ENCODE measurements around the gene LPCAT3.
"Not testable (repeated sequence)": the region's sequence is repeated elsewhere in the genome, so short reads cannot be mapped to it uniquely, and the experiment has no call there.

LPCAT3 gene

DNA sequence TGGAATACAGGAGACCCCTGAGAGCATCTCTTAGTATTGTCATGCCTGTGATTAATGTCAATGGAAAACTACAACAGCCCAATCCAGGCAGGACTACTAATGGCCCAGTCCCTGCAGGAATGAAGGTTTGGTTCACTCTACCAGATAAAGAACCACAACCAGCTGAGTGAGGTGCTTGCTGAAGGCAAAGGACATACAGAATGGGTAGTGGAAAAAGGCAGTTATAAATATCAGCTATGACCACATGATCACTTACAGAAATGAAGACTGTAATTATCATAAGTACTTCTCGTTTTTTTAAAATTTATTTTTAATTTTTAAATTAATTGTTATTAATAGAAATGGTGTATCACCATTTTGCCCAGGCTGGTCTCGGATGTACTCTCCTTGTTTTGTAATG lies 17.2 kb upstream of the LPCAT3 start:
- no peak for DNase-seq

DNA sequence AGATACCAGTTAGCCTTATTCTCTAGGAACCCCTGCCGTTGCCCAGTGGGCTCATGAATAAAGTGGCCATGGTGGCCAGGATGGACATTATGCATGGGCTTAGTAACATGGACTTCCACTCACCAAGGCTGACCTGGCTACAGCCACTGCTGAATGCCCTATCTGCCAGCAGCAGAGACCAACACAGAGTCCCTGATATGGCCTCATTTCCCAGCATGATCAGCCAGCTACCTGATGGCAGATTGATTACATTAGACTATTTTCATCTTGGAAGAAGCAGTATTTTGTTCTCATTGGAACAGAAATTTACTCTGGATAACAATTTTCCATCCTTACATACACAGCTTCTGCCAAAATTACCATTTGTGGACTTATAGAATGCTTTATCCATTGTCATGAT lies 16.2 kb upstream of the LPCAT3 start:
- no peak for DNase-seq

DNA sequence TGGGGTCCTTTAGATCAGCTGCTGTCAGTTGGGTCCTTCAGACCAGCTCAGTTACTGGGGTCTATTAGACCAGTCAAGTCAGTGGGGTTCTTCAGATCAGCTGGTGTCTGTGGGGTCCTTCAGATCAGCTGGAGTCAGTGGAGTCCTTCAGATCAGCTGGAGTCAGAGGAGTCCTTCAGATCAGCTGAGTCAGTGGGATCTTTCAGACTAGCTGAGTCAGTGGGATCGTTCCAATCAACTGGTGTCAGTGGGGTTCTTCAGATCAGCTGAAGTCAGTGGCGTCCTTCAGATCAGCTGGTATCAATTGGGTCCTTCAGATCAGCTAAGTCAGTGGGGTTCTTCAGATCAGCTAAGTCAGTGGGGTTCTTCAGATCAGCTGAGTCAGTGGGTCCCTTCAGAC lies 14.7 kb upstream of the LPCAT3 start:
- DNase-seq = no peak

DNA sequence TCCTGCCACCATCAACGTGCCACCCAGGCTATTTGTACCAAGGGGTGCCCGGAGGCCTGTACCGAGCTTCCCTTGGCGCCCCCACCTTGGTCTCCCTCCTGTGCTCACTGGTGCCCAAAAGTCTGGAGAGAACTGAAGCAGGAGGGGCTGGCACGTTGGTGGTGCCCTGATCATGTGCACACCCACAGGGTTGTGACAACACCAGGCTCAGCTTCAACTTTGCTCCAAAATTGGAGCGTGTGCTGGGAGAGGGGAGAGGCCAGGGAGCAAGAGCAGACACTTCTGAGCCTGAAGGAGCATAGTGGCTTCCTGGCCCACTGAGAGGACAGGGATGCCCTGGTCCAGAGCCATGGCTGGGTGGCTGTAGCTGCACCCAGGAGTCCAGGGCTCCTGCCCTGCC lies 13.0 kb upstream of the LPCAT3 start:
- no peak for DNase-seq

DNA sequence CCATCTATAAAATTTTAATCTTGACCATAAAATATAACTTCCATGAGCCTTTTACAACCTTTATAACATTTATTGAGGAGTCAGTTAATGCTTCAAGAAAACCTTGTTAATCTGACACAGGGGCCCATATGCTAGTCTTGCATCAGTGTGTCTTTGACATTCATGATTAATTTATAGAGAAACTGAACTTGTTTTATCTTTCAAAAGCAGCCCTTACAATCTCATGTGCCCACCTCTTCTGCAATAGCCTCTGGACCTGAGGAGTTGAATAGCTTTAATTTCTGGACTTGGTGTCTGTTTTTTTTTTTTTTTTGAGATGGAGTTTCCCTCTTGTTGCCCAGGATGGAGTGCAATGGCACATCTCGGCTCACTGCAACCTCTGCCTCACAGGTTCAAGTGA lies 8.6 kb upstream of the LPCAT3 start:
- no peak for DNase-seq

DNA sequence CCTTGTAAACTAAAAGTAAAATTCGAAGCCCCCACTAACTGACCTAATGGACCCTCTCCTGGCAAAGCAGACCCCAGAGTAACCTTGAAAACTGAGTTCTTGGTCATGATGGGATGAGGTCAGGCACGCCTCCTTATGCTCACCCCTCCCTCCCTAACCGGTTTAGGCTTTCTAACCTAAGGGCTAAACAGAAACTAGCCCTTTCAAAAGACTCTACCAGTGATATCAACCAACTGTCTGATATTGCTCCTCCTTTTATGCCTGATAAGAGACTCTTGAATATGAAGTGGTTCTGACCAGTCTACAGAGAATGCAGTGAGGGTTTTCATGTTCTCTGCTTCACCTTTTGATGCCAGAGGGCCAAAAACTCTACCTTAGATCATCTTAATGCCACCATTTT lies 4.8 kb upstream of the LPCAT3 start:
- no peak for DNase-seq

DNA sequence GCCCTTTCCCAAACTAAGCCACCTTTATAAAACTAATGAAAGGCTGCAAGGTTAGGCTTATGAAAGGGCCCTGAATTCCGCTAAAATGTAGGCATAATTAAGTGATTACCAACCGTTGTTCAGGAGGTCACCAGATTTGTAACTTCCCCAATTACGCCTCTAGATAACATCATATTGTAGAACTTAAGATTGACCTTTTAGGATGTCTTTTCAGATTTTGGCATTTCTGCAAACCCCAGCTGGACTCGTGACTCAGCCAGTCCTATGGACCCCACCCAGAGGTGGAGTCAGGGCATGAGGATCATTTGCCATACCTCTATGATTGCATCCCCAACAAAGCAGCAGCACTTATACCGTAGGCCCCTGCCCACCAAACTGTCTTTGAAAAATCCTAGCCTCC lies 3.7 kb upstream of the LPCAT3 start:
- peak; percentile 30 for DNase-seq

DNA sequence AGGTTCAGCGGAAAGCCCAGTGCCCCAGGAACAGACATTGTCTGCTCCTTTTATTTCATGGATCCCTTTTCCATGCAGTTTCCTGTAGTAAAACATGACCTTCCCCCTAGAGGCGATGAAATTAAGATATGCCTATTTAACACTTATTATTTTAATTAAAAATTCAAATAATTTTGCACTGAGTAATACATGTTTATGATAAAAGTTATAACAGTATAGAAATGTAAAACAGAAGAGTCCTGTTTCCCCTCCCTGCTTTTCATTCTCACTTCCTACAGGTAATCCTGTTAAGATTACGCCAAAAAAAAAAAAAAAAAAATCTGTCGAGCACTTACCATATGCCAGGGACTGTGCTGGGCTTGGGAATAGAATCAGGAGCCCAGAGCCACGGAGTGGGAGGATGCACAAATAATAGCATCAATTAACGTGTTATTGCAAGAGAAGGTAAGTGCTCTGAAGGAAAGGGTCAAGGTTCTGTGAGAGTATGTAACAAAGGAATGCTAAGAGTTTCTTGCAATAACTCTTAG lies 830 bp upstream of the LPCAT3 start:
- DNase-seq = no peak

DNA sequence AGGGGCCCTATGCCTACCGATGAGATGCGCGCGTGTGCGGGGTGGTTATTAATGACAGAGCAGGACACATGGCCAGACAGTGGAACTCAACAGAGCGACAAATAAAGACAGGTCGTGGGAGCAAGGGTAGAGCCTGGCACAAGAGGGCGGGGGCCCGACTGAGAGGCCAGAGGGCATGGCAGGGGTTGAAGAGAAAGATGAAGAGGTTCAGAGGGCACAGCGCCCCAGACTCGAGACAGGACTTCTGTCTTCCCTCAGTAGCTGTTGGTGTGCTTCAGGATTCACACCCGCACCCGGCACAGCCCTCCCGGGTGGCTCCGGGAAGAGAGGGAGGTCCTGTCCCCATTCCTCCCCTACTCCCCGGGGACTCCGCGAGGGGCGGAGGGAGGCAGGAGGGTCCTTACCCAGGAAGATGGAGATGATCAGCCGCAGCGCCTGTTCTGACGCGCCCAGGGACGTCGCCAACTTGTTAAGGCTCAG lies 366 bp downstream of the LPCAT3 start:
- DNase-seq = no peak

DNA sequence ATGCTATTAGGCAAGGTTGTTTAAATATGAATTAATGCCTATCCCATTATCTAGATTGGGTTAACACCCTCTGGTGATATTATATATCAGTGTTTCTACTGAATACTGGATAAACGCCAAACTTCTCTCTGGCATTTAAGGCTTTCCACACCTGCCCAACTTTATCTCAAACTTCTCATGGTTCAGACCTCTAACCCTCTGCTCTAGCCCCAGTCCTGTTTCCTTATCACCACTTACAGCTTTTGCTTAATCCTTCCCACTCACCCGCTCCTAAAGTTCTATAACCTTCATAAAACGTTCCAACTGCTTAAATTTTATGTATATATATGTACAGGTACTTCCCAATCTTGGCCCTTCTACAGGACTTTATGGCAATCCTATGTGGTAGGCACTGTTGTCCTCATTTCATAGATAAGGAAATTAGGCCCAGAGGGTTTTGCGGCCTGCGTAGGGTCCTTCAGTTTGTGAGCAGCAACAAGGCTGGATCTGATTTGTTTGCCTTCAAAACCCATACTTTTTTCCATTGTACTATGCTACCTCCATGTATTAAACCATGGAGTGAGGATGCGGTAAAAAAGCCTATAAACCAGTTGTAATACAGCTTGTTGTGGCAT lies 1.2 kb downstream of the LPCAT3 start:
- DNase-seq = no peak

DNA sequence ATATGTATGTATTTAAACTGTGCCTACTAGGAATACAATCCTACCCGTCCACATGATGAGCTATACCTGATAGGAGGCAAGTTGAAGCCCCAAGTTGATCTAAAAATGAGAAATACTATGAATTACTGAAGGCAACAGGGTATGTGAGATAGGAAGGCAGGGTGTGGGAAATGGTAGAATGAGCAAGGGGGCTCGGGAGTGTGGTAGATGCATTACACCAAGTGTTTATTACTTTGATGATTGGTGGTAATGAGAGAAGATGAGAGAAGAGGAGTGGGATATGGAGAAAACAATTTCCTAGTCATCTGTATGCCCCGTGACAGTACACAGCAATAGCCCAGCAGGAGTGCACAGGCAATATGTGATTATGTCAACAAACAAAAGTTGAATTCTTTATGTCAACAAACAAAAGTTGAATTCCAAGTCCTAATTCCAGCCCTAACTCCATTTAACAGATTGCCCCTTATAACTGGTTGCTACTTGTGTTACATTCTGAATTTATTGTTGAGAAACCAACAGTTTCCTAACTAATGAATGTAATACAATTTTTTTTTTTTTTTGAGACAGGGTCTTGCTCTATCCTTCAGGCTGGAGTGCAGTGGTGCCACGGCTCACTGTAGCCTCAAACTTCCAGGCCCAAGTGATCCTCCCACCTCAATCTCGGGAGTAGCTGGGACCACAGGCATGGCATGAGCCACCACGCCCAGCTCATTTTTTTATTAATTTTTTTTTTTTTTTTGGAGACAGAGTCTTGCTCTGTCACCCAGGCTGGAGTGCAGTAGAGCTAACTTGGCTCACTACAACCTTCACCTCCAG lies 2.5 kb downstream of the LPCAT3 start:
- no peak for DNase-seq

DNA sequence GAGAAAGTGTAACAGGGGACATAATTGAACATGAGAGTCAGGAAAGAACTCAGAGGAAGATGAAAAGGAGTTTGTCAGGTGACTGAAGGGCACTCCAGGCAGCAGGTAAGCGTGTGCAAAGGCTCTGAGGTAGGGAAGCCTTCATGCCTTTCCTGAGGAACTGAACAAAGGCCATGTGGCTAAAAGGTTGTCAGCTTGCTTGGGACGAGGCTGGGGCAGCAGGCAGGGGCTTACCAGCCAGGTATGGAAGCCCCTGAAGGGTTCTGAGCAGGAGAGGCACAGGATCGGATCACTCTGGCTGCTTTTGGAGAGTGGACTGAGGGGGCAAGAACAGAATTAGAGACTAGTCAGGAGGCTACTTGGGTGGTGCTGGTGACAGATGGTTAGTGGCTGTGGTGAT lies 5.2 kb downstream of the LPCAT3 start:
- no peak for DNase-seq

DNA sequence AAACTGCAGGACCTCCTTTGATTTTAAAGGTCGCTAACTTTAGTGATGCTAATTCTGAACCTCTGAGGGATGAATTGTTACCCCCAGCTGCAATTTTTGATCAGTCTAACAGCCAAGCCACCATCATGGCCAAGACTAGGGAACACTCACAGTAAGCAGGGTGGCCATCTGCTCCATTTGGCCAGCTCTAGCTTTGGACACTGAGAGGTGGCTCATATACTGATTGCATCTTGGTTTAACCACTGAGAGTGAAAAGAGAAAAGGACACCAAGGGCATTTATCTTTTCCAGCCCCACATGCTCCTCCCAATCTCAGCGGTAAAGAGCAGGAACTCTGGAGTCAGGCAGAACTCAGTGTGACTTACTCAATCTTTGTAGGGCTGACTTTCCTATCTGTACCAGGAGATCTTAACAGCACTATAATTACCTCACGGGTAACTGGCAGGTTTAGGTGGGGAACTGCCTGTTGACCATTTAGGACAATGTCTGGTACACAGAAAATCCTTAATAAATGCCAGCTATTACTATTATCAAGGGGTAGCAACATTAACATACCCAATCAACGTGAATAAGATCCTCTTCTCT lies 6.2 kb downstream of the LPCAT3 start:
- no peak for DNase-seq

DNA sequence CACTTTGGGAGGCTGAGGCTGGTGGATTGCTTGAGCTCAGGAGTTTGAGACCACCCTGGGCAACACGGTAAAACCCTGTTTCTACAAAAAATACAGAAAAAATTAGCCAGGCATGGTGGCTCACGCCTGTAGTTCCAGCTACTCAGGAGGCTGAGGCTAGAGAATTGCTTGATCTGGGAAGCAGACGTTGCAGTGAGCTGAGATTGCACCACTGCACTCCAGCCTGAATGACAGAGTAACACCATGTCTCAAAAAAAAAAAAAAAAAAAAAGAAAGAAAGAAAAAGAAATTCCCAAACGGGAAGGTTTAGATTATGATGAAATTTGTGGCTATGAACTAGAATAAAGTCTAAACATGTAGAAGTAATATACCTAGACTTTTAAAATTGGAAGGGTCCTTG lies 6.9 kb downstream of the LPCAT3 start:
- not testable (repeated sequence) for DNase-seq

DNA sequence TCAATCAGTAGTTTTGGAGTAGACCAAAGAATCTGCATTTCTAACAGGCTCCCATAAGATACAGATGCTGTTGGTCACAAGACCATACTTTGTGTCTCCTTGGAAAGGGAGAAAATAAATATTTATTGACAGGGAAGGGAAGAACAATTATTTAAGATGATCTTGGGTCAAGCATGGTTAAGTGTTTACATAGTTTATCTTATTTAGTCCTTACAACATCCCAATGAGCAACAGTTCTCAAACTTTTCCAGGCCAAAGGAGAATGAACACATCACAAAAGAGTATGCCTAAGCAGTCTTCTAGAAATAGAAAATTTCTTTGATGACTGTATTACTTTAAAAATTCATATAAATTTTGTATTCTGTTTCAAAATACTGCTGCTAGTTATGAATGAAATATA lies 8.8 kb downstream of the LPCAT3 start:
- DNase-seq = no peak

DNA sequence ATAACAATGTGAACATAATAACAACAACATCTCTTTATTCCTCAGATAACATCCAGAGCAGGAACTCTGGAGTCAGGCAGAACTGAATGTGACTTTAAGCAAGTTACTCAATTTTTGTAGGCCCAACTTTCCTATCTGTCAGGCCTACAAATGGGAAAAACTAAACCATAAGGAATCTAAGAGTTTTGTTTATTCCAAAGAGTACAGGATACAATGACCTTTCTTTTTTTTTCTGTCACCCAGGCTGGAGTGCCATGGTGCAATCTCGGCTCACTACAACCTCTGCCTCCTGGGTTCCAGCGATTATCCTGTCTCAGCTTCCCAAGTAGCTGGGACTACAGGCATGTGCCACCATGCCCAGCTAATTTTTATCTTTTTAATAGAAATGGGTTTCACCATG lies 9.4 kb downstream of the LPCAT3 start:
- DNase-seq = no peak

DNA sequence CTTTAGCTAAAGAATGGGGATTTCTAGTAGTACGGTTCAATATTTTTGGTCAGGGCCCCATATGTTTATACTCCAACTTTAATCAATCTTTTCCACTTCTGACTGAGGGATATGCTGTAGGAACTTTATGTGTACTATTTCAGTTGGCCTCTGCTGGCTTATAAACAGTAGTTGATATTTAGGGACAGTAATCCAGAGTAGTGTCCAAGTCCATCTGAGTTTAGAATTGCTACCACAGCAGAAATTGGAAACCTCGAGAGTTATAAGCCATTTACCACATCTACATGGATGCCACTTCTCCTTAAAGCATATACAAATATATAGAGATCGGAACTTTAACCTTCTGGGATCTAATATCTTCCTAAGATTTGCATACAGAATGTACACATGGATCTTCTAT lies 11.6 kb downstream of the LPCAT3 start:
- DNase-seq = no peak

DNA sequence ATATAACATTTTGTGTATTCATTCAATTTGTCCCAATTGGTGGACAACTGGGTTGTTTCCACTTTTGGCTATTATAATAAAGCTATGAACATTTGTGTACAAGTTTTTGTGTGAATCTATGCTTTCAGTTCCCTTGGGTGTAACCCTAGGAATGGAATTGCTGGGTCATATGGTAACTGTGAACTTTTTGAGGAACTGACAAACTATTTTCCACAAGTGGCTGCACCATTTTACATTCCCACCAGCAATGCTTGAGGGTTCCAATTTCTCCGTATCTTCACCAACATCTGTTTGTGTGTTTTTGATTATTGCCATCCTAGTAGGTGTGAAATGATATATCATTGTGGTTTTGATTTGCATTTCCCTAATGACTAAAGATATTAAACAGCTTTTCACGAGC lies 13.0 kb downstream of the LPCAT3 start:
- peak; percentile 73 for DNase-seq

DNA sequence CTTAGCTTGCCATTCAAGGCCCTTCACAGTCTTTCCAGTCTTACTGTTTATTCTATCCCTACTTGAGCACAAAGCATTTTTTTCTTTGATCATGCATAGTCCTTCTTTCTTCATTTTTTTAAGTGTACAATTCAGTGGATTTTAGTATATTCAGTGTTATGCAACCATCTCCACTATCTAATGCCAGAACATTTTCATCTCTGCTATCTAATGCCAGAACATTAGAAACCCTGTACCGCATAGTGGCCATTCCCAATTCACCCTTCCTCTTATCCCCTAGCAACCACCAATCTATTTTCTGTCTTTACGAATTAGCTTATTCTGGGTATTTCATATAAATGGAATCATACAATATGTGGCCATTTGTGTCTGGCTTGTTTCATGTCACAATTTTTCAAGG lies 13.4 kb downstream of the LPCAT3 start:
- no peak for DNase-seq

DNA sequence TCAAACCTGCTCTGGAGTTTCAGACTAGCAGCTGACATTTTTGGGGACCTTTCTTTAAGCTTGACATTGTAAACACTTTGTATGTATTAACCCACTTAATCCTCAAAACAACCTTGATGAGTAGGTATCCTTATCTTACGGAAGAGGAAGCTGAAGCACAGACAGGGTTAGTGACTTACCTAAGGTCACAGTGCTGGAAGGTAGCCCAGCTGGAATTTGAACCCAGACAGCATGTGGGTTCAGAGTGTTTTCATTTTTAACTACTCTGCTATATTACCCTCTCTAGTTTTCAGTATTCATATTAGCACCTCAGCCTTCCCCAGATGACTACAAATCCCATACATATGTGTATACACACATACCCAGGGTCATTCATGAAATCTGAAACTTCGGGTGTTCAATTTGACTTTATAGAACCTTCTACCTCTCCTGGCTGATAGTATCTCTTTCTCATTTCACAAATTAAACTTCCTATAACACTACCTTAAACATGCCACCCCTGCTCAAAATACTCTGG lies 13.9 kb downstream of the LPCAT3 start:
- DNase-seq = no peak

DNA sequence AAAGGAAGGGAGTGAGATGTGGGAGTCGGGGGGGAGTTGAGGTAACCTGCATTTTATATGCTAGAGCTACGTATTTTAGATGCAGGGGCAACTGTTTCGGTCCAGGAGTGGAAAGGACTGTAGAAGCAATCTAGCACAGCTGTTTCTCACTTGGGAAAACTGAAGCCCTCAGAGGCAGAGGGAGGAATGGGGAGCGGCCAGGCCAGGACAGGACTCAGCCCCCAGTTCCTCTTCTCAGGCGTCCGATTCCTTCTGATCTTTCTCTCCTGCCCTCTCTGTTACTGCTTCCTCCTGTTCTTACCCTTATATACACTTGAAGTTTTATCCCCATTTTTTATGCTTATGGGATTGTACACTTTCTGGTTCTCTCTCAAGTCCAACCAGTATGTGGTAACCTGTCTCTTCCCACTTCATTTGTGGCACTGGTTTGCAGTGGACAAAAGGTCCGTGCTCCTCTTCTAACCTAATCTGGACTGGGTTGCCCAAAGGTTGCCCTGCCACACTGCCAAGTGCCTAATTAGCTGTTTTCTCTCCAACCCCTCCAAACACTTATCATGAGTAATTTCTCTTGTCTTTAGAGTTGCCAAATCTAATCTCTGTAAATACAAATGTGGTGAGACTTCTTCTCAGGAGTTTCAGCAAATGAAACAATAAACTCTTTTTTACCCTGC lies 16.2 kb downstream of the LPCAT3 start:
- no peak for DNase-seq

DNA sequence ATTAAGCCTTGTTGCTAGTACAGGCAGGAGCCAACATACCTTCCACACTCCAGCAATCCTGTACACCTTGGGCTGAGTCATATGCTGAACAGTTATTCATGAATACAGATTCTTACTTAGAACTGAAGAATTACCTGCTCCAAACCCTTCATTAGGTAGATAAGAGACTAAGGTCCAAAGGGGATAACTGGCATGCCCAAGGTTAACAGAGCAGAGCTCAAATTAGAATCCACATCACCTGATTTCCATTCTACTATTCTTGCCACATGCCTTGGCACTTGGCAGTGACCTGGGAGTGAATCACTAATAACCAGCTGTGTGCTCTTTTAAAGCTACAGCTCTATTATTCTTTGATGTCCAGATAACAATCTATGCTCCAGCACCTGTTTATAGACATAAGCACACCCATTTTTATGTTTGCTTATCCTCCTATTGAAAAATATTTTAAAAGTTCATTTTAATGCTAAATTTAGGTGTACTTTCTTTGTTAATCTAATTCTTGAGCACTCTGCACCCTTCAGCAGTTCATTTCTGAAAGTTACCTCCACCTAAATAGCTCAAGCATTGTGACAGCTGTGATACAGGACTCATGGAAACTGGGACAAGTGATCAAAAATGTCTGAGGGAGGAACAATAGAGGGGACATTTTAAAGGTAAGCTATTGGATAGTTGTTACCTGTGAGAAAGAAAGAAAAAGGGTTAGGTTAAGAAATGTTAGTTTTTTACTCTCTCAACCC lies 19.4 kb downstream of the LPCAT3 start:
- DNase-seq = no peak

DNA sequence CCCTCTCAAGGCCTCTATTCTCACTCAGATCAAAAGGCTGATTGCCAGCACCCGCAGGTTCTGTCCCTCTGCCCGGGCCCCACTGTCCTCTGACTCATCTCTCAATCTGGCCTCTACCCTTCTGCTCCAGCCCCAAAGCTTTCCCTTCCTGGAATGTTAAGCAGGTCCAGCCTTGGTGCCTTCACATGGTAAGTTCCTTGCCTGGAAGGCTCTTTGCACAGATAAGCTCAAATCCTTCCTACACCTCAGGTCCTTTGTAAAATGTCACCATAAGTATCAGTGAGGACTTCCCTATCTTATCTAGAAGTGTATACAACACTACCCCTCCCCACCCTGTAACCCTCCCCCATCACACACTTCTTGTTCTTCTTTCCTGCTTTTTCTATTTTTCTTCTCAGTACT lies 22.2 kb downstream of the LPCAT3 start:
- no peak for DNase-seq
